VCaP (cell line): Measurements from ENCODE around the gene ADGRG3.

Experiments
- H3K27ac ChIP-seq: fragments of 450-650 bp; 2 replicates; pipeline ENCODE4 v1.5.1; 2017
- TF ChIP-seq, protein P1 (sequence below): fragments of 450-650 bp; conservative IDR thresholded peaks from 2 replicates; pipeline ENCODE4 v1.5.1; 2017; ENCODE audit warnings: mild to moderate bottlenecking, moderate library complexity

The ADGRG3 gene

DNA sequence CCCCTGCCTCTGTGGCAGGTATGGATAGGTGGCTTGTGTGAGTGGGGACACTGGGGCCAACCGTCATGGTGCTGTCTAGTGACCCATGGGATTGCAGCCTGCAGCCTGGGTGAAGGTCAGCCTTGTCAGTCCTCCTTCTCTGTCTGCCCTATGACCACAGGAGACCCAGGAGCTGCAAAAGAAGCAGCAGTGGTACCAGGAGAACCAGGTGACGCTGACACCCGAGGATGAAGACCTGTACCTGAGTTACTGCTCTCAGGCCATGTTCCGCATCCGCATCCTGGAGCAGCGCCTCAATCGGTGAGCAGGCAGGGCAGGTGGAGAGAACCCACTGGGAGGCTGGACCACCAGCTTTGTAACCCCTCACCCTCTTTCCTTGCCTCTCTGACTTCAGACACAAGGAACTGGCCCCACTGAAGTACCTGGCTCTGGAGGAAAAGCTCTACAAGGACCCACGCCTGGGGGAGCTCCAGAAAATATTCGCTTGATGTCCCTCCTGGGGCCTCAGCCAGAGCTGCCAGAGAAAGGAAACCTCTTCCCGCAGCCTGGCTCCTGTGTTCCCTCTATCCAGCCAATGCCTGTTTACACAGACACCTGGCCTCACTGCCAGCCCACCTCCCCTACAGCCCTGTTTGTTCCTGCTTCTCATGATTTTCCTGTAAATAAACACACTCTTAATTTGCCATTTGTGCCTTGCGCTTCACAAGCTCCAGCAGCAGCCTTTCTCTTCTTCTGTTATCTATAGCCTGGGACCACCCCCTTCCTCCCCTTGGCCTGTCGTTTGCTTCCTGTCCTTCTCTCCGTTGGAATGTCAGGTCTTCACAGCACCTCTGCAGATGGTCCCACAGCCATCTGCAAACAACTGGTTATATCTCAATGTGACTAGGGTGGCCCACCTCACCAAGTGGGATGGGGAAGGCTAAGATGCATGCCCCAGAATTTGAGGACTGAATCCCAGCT lies 62.9 kb downstream of the ADGRG3 start:
- peak overlapping the region; percentile 40 for H3K27ac ChIP-seq
- TF ChIP-seq, protein P1, sequence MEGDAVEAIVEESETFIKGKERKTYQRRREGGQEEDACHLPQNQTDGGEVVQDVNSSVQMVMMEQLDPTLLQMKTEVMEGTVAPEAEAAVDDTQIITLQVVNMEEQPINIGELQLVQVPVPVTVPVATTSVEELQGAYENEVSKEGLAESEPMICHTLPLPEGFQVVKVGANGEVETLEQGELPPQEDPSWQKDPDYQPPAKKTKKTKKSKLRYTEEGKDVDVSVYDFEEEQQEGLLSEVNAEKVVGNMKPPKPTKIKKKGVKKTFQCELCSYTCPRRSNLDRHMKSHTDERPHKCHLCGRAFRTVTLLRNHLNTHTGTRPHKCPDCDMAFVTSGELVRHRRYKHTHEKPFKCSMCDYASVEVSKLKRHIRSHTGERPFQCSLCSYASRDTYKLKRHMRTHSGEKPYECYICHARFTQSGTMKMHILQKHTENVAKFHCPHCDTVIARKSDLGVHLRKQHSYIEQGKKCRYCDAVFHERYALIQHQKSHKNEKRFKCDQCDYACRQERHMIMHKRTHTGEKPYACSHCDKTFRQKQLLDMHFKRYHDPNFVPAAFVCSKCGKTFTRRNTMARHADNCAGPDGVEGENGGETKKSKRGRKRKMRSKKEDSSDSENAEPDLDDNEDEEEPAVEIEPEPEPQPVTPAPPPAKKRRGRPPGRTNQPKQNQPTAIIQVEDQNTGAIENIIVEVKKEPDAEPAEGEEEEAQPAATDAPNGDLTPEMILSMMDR = no peak

DNA sequence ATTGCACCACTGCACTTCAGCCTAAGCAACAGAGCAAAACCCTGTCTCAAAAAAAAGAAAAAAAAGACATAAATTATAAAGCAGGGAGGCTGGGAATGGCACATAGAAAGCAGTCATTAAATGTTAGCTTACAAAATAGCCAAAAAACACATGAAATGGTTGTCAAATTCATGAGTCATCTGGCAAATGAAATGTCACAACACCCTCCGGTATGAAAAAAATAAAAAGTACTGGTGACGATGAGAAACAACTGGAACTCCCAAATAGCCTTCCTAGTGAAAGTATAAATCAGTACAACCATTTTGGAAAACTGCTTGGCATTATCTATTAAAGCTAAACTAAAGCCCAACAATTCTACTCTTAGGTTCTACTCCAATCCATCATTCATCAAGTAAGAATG lies 63.9 kb downstream of the ADGRG3 start:
- no peak overlapping the region for H3K27ac ChIP-seq
- TF ChIP-seq, protein P1 = no peak

DNA sequence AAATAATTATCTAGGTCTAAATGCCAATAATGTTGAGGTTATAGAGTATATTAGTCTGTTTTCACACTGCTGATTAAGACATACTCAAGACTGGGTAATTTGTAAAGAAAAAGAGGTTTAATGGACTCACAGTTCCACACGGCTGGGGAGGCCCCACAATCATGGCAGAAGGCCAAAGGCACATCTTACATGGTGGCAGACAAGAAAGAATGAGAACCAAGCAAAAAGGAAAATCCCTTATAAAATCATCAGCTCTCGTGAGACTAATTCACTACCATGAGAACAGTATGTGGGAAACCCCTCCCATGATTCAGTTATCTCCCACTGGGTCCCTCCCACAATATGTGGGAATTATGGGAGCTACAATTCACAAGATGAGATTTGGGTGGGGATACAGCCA lies 64.6 kb downstream of the ADGRG3 start:
- no peak overlapping the region for H3K27ac ChIP-seq
- TF ChIP-seq, protein P1 = no peak

DNA sequence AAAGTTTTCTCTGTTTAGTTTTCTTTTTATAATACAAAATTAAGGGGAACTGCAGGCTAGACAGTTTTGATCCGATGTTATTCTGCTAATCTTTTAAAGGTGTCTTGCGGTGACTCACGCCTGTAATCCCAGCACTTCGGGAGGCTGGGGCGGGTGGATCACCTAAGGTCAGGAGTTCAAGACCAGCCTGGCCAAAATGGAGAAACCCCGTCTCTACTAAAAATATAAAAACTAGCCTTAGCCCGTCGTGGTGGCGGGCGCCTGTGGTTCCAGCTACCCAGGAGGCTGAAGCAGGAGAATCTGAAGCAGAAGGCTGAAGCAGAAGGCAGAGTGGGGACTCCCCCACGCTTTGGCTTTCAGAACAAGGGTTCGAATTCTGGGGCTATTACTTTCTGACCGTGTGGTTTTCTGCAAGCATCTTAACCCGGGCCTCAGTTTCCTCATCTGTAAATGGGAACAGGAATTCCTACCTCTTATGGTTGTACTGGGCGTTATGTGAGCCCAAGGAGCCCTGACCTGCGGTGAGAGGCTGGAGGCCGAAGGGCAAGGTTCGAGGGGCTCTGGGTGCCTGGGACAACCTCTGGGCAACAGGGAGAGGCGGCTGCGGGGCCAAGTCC lies 66.3 kb downstream of the ADGRG3 start:
- peak overlapping the region; percentile 83 for H3K27ac ChIP-seq
- TF ChIP-seq, protein P1 = no peak

DNA sequence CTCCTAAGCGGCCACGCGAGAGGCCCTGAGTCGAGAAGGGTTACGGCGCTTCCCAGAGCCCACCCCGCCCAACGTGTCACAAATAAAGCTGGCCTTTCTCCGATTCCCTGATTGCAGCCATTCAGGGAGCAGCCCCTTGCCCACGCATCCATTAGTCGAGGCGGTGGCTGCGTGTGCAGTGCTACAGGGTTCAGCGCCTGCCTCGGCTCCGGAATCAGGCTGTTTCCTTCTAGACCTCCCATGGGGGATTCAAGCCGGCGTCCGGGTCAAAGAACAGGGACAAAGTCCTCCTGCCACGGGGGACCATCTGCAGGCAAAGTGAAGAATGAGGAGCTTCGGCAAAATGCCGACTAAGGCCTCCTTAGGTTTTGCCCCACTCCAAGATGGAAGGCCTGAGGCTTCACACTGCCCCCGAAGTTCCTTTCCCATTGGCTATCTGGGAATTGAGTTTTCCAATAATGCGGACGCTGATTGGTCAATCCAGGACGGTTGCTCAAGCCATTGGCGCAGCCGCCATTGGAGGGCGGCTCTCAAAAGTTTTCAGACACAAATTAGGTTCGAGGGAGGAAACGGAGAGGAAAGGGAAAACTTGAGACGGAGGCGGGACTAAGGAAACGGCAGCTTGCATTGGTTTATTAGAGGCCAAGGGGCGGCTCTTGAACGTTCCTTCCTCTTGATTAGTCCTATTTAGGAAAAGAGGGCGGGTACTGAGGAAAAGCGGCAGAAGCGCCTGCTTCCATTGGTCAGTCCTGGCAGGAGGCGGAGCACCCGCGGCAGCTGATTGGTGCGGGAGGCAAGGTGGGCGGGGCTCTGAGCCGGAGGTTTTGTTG lies 67.0 kb downstream of the ADGRG3 start:
- TF ChIP-seq, protein P1 = no peak
- H3K27ac ChIP-seq = peak overlapping the region; percentile 83

DNA sequence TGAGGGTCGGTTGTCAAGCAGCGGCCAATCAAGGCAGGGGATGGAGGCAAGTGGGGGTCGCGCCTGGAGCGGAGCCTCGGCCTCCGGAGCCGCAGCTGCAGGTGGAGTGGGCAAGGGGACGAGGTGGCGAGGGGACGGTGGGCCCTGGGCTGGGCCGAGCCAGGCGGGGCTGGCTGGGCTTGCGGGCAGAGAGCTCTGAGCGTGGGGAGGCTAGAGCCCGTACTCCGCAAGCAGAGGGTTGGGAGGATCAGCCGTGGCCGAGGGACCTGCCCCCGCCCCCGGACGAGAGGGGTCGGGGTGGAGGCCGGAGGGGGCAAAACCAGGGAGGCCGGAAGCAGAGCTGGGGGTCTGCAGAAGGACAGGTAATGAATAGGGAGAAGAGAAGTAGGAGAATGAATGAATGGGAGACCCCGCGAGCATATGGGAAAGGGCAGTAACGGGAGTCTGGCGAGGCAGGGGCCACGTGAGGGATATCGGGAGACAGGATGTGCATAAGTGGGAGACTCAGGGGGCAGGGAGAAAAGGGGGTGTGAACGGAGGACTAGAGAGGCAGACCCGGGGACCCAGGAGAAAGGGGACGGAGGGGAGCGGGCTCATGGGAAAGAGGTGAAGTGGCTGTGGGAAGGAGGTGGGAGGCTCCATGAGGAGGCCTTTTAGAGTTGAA lies 67.8 kb downstream of the ADGRG3 start, which contains the start of gene KATNB1:
TSS of gene KATNB1 (plus strand) at position 16 of the 664 bp plus-strand sequence. CDS start 1,474 bp downstream, outside the sequence.
- H3K27ac ChIP-seq = peak within 1 kb of the TSS; percentile 83
- TF ChIP-seq, protein P1 = no peak
